ENCODE measurements around the gene LMF1.

The LMF1 gene

DNA sequence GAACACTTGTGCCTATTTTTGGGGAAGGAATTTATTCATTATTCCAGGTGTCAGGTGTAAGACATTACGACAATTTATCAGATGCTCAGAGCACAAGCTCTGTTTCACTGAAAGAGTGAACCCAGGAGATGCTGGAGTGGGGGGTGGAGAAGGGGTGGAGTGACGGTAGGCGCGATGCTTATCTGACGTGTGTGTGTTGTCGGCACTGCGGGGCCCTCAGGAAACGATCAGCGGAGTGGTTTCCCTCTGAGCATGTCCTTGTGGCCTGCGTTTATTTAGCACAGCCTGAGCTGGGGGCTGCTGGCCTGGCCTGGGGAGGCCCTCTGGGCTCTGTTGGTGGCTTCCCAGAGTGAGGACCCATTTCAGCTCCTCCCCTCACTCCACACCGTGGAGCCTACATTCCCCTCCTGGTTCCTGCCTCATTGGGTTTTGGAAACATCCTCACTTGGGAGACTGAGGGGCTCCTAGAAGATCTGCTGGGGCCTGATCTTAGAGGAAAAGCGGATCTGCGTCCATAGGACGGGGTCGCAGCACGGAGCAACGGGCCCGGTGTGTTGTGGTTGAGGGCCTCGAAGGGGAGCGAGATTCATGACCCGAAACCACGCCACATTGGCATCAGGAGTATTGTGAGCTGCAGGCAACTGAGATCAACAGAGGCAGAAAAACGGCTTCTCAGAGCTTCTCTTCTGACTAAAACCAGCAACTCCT lies 151.3 kb downstream of the LMF1 start:
- peak; percentile 41 for DNase-seq

DNA sequence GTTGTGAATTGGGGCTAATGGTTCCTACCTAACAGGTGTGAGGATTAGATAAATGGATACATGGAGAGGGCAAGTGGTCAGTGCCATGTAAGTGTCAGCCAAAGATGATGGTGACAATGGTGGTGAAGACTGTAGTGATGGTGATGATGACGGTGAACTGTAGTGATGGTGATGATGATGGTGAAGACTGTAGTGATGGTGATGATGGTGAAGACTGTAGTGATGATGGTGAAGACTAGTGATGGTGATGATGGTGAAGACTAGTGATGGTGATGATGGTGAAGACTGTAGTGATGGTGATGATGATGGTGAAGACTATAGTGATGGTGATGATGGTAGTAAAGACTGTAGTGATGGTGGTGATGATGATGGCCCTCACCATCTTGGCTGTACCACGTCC lies 152.2 kb downstream of the LMF1 start:
- DNase-seq = no peak

- no peak for DNase-seq
Measured at GRCh38 chr16:818132-818531, 152.7 kb downstream of the LMF1 start.

DNA sequence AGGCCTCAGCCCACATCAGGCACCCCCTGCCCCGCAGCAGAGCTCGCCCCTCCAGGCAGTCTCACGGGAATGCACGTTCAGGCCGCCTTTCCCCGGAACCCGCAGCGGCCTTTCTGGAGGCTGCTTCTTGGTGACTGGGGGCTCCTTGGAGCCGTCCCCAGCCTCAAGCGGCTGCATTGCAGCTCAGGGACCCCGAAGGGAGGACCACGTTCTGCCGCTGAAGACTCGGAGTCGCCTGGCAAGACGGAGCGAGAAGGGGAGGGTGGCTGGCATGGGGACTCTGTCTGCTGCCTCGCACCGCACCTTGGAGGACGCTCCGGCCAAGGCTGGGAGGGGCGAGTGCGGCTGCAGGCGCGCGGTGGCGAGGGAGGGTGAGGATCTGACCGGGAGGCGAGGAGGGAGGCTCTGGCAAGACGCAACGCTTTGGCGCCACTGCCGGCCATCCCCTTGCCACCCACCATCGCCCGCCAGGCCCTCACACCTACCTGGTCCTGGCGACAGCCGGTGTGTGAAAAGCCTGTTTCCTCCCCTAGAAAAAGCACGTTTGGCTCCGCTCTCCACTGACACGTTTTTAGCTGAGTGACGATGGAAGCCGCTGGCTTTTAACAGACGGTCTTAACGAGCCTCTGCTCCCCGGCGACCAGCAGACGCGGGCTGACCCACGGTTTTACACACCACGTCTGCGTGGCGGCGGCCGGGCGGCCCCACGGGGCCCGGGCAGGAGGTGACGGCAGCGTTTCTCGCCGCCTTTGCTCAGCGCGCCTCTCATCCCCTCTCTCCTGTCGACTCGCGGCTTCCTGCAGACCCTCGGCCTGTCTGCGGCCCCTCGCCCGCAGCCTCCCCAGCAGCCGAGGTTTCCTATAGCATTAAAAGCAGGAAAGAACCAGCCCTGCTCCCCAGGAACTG lies 153.5 kb downstream of the LMF1 start:
- no peak for DNase-seq

- DNase-seq = no peak
Measured at GRCh38 chr16:815861-816260, 154.9 kb downstream of the LMF1 start.

- no peak for DNase-seq
Measured at GRCh38 chr16:814974-815373, 155.8 kb downstream of the LMF1 start.

DNA sequence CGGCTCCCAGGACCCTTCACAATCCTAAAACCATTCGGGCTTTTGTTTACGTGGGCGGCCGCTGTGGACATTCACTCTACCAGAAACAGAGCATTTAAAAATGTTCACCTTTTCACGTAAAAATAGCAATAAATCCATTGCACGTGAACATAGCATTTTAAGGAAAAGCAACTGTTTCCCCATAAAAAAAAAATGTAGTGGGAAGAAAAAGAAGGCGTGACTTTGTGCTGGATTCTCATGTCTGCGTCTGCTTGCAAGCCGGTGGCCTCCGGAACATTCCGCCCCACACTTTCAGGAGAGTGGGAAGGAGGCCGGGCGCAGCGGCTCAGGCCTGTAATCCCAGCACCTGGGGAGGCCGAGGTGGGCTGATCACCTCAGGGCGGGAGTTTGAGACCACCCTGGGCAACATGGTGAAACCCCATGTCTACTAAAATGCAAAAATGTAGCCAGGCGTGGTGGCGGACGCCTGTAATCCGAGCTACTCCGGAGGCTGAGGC lies 156.8 kb downstream of the LMF1 start:
- no peak for DNase-seq

DNA sequence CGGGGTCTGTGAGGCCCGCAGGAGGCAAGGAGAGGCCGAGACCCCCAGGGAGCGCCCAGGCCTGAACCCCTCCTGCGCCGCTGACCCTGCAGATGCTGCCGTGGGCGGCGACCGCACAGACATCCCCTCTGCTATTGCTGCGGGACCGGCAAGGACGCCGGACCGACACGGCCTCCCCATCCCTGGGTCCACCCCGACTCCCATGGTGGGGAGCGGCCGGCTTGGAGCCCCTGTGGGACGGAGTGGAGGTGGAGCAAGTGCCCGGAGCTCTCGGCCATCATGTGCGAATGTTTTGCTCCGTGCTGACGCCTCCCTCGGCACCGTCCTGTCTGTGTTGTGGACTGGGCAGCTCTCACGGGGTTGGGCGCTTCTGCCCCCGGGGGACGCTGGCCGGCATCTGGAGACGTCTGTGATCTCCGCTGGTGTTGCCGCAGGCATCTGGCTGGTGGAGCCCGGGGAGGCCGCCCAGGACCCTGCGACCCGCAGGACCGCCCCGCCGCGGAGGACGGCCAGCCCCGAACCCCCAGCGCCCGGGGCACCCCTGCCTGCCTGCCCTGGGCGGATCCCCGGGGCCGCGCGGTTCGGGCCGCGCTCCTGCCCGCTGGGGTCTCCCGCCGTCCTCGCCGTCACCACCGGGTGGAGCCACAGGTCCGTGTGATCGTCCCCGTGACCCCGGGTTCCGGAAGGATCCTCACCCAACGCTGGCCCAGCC lies 157.4 kb downstream of the LMF1 start:
- peak; percentile 45 for DNase-seq

GRCh38 chr16:808085-808386 lies 162.7 kb downstream of the LMF1 start:
- DNase-seq = no peak

DNA sequence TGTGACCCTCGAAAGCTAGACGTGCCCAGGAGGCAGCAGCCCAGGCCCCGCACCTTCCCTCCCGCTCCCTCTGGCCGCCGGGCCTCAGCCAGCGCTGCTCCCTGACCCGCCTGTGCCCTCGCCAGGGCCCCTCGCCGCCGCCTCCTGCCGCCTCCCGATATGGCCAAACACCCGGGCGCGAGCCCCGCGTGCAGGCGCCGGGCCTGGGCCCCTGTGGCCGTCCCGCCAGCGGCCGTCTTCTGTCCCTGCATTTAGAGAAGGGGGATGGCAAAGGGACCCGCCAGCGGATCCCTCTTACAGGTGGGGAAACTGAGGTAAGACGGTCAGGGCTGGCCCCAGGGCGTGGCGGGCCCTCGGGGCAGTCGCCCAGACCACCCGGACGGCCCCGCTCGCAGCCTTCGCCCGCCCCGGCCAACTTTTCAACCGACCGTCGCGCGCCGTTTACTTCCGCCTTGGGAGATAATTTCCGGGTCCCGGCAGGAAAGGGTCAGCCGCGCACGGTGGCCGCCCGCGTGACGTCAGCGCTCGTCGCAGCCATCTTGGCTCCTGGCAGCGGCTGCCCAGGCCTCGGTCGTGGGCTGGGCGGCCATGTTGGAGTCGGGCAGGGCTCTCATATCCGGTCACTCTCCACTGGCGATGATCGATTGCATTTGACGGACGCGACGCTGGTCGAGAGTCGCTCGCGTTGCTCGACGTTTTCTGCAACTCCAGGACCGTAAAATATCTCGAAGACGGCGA lies 163.3 kb downstream of the LMF1 start:
- DNase-seq = peak; percentile 86

GRCh38 chr16:805474-805873 lies 165.3 kb downstream of the LMF1 start:
- DNase-seq = no peak

- no peak for DNase-seq
Measured at GRCh38 chr16:804193-805048, 166.4 kb downstream of the LMF1 start.

GRCh38 chr16:803754-804080 lies 167.1 kb downstream of the LMF1 start:
- no peak for DNase-seq

Measured in CD4-positive, alpha-beta T cell treated with Interleukin-10 for 1 hour (primary cell).